GM12878 (cell line): ENCODE measurements around the gene CTNNAL1. TPM values are rescaled to one million over a fixed set of nuclear protein-coding genes. Genes with fewer than 3 reads are reported as not detected.

Source experiments
- ATAC-seq: fragments of 200-7000 bp; cut with Tn5 transposase; 3 replicates; pipeline ENCODE4 v1.9.1; 2020; ENCODE audit warnings: mild to moderate bottlenecking, moderate library complexity
- BruUV-seq: library from RNA; stranded (reverse); fragments of 400-500 nt; replicated peaks from 2 replicates; lab custom pipeline; 2021; lab: Mats Ljungman, UMichigan
- CTCF ChIA-PET: fragments of 300-600 bp; sonication (Branson Sonifier 250); formaldehyde crosslinking; extraction: SDS; loops from one replicate; lab custom pipeline; 2021; ENCODE audit warnings: inconsistent platforms; lab: Yijun Ruan, JAX
- POLR2A ChIA-PET: fragments of 350-600 bp; formaldehyde crosslinking; extraction: SDS; loops from one replicate; lab custom pipeline; 2021; ENCODE audit warnings: inconsistent platforms; lab: Charles Lee
- RAD21 ChIA-PET: fragments of 300-600 bp; sonication (Branson Sonifier 250); formaldehyde crosslinking; loops from one replicate; lab custom pipeline; 2023; ENCODE audit warnings: antibody characterized with exemption; ENCODE audit not compliant: unreplicated experiment; lab: Charles Lee
- SMC1A ChIA-PET: fragments of 300-600 bp; sonication (Branson Sonifier 250); formaldehyde crosslinking; loops from one replicate; lab custom pipeline; 2023; ENCODE audit not compliant: unreplicated experiment, uncharacterized antibody; lab: Charles Lee
- DNase-seq: peaks from one replicate; pipeline ENCODE4 v3.0.0-alpha.2; 2011; ENCODE audit warnings: low read depth, low spot score
- FAIRE-seq: peaks from 3 replicates; lab custom pipeline; 2011; peaks lifted over from hg19 to GRCh38; lab: Jason Lieb, UNC
- H2AFZ ChIP-seq: 2 replicates; pipeline ENCODE4 v1.6.0; 2011; ENCODE audit warnings: low read depth, low read length, control low read depth; ENCODE audit not compliant: control insufficient read depth
- H3K27ac ChIP-seq: 2 replicates; pipeline ENCODE4 v1.5.1; 2011; ENCODE audit warnings: control low read depth; ENCODE audit not compliant: control insufficient read depth, insufficient read depth
- H3K27me3 ChIP-seq, 2 experiments: replicated peaks in 1 of 2; 2 replicates each; pipeline versions ENCODE4 v1.6.0 to v1.6.1; 2011; ENCODE audit warnings: low read length in 1 of 2; ENCODE audit not compliant: control insufficient read depth in 2 of 2, insufficient read depth in 2 of 2
- H3K36me3 ChIP-seq, 2 experiments: 2 replicates each; pipeline ENCODE4 v1.5.1; 2011; ENCODE audit warnings: low read length in 1 of 2; ENCODE audit not compliant: control insufficient read depth in 2 of 2, insufficient read depth in 2 of 2
- H3K4me1 ChIP-seq: 2 replicates; pipeline ENCODE4 v1.6.1; 2011; ENCODE audit warnings: mild to moderate bottlenecking, low read length, moderate library complexity, mixed read lengths; ENCODE audit not compliant: control insufficient read depth, insufficient read depth
- H3K4me2 ChIP-seq: 2 replicates; pipeline ENCODE4 v1.6.0; 2011; ENCODE audit warnings: control low read depth; ENCODE audit not compliant: control insufficient read depth, insufficient read depth
- H3K4me3 ChIP-seq: fragments of 200-600 bp; sonication (generic); 2 replicates; pipeline ENCODE4 v1.5.1; 2016
- H3K79me2 ChIP-seq: 2 replicates; pipeline ENCODE4 v1.6.0; 2011; ENCODE audit warnings: low read length; ENCODE audit not compliant: control insufficient read depth, insufficient read depth
- H3K9ac ChIP-seq: 2 replicates; pipeline ENCODE4 v1.8.0; 2011; ENCODE audit warnings: low read length, control low read depth, mixed read lengths; ENCODE audit not compliant: control insufficient read depth, insufficient read depth
- H3K9me3 ChIP-seq: replicated peaks from 3 replicates; pipeline ENCODE4 v1.5.1; 2011; ENCODE audit warnings: mild to moderate bottlenecking, low read length; ENCODE audit not compliant: control insufficient read depth, insufficient read depth
- H4K20me1 ChIP-seq: 2 replicates; pipeline ENCODE4 v1.6.0; 2011; ENCODE audit not compliant: control insufficient read depth, insufficient read depth
- BCL11A ChIP-seq: IDR thresholded peaks from 2 replicates; pipeline ENCODE4 v1.6.1; 2011; ENCODE audit warnings: low read depth, low read length
- CEBPB ChIP-seq, 2 experiments: fragments of 150-350 bp in 1 of 2; IDR thresholded peaks; 2 replicates each; pipeline ENCODE4 v1.6.1; 2012 to 2014; ENCODE audit warnings: low read depth in 2 of 2, low read length in 2 of 2, borderline replicate concordance in 1 of 2, inconsistent platforms in 1 of 2
- CREB1 ChIP-seq: IDR thresholded peaks from 2 replicates; pipeline ENCODE4 v1.6.1; 2012; ENCODE audit warnings: low read depth, mild to moderate bottlenecking, inconsistent platforms
- EED ChIP-seq: sonication (generic); IDR thresholded peaks from 2 replicates; pipeline ENCODE4 v1.6.1; 2016; ENCODE audit warnings: antibody characterized with exemption, low read depth
- HCFC1 ChIP-seq: fragments of 150-350 bp; IDR thresholded peaks from 2 replicates; pipeline ENCODE4 v1.6.1; 2014; ENCODE audit warnings: low read length
- JUNB ChIP-seq: IDR thresholded peaks from 2 replicates; pipeline ENCODE4 v1.6.1; 2016; ENCODE audit warnings: antibody characterized with exemption, mild to moderate bottlenecking
- NR2F1 ChIP-seq: fragments of 450-650 bp; conservative IDR thresholded peaks from 2 replicates; pipeline ENCODE4 v1.6.1; 2017; ENCODE audit warnings: mild to moderate bottlenecking
- PAX5 ChIP-seq: IDR thresholded peaks from 2 replicates; pipeline ENCODE4 v1.6.1; 2011; ENCODE audit warnings: low read depth, low read length, borderline replicate concordance
- SMAD1 ChIP-seq: fragments of 450-650 bp; IDR thresholded peaks from 2 replicates; pipeline ENCODE4 v1.6.1; 2018; ENCODE audit warnings: mild to moderate bottlenecking, low read depth; ENCODE audit not compliant: partially characterized antibody
- SMAD5 ChIP-seq: IDR thresholded peaks from 2 replicates; pipeline ENCODE4 v1.6.1; 2016; ENCODE audit warnings: antibody characterized with exemption, low read depth
- ZSCAN29 ChIP-seq: fragments of 450-650 bp; IDR thresholded peaks from 2 replicates; pipeline ENCODE4 v1.6.1; 2017; ENCODE audit warnings: mild to moderate bottlenecking, moderate library complexity
- WGBS: methylation state at CpG from one replicate; pipeline ENCODE4 v1.1.6; 2016; ENCODE audit warnings: low lambda C conversion rate; ENCODE audit not compliant: insufficient replicate concordance, insufficient coverage; ENCODE audit errors: missing lambda C conversion rate; 5-methylcytosine and 5-hydroxymethylcytosine counted together
- in situ Hi-C: fragments of 300-500 bp; cut with MboI; formaldehyde crosslinking; loops from 9 replicates; pipeline ENCODE4 v1.14.3; 2018; ENCODE audit warnings: mixed read lengths
- intact Hi-C: fragments of 100-400 bp; cut with micrococcal nuclease; formaldehyde crosslinking; loops from one replicate; pipeline ENCODE4 v1.14.2; 2022; ENCODE audit not compliant: unreplicated experiment
- polyA plus RNA-seq, 11 experiments: library from polyadenylated mRNA; depleted of rRNA in 4 of 11; unstranded in 6 of 11; stranded (reverse) in 5 of 11; fragments of >200 nt; fragmentation: Nextera tagmentation in 4 of 11; fragmentation: Illumina TruSeq in 1 of 11; extraction: Ambion mirVana in 4 of 11; extraction: Trizol in 1 of 11; gene quantifications; 1 replicate in 1 of 11; 2 replicates in 10 of 11; pipeline versions ENCODE4 v1.2.1 to v1.2.3, GENCODE V29; 2011 to 2016; ENCODE audit warnings: inconsistent platforms in 2 of 11, missing spikeins in 2 of 11, low read depth in 1 of 11
- total RNA-seq, 4 experiments: library from RNA; depleted of rRNA in 3 of 4; stranded (reverse); fragments of >200 nt in 3 of 4; fragmentation: Illumina TruSeq in 1 of 4; extraction: Trizol in 1 of 4; gene quantifications; 2 replicates each; pipeline versions ENCODE4 v1.2.1 to v1.2.3, GENCODE V29; 2013 to 2021
- TF ChIP-seq, protein P1 (sequence below): IDR thresholded peaks from 2 replicates; pipeline ENCODE4 v1.6.1; 2012; ENCODE audit warnings: low read length, inconsistent platforms
- TF ChIP-seq, protein P2 (sequence below): fragments of 450-650 bp; IDR thresholded peaks from 2 replicates; pipeline ENCODE4 v1.6.1; 2017; ENCODE audit warnings: antibody characterized with exemption, mild to moderate bottlenecking, moderate library complexity
- TF ChIP-seq, protein P3 (sequence below): IDR thresholded peaks from 2 replicates; pipeline ENCODE4 v1.6.1; 2011; ENCODE audit warnings: low read depth, low read length, improper control_type of control experiment, borderline replicate concordance
- TF ChIP-seq, protein P4 (sequence below): IDR thresholded peaks from 2 replicates; pipeline ENCODE4 v1.6.1; 2012; ENCODE audit warnings: low read depth, low read length, improper control_type of control experiment

Gene CTNNAL1
- total and polyA plus RNA-seq, 10 of the 15 experiments (the other 5 are each of a cell fraction or from before 2014, with no cell fraction given) = 16.3 to 82.5 (median 45.2) TPM

DNA sequence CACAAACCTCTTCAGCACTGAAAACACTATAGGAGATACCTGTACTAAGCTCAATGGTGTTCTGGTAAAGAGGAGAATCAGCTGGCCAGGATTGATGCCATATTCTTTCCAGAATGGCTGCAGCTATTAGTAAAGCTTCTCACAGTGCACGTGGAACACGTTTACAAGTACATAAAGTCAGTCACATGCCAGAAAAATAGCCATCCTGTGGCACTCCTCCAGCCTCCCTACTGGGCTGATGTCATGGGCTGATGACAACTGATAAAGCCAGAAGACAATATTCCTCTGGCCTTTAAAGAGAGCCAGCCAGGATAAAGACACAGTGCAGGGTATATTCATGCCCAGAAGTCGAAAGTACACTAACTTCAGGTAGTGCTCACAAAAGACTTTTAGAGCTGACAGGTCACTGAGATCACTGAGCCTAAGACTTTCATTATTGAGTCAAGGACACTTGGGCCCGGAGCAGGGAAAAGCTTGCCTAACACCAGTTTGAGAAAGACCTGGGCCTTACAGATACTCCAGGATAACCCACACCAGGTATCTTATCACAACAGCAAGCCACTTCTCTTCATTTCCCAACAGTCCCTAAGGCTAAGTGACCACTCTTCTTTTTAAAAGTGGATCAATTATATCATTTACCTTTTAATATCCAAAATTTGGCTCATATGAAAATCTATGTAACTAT, 49.7 kb downstream of the CTNNAL1 start (continued):
- TF ChIP-seq, protein P1, sequence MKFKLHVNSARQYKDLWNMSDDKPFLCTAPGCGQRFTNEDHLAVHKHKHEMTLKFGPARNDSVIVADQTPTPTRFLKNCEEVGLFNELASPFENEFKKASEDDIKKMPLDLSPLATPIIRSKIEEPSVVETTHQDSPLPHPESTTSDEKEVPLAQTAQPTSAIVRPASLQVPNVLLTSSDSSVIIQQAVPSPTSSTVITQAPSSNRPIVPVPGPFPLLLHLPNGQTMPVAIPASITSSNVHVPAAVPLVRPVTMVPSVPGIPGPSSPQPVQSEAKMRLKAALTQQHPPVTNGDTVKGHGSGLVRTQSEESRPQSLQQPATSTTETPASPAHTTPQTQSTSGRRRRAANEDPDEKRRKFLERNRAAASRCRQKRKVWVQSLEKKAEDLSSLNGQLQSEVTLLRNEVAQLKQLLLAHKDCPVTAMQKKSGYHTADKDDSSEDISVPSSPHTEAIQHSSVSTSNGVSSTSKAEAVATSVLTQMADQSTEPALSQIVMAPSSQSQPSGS = no peak
- no peak for TF ChIP-seq SMAD5
- TF ChIP-seq, all 136 proteins: peak for 0

DNA sequence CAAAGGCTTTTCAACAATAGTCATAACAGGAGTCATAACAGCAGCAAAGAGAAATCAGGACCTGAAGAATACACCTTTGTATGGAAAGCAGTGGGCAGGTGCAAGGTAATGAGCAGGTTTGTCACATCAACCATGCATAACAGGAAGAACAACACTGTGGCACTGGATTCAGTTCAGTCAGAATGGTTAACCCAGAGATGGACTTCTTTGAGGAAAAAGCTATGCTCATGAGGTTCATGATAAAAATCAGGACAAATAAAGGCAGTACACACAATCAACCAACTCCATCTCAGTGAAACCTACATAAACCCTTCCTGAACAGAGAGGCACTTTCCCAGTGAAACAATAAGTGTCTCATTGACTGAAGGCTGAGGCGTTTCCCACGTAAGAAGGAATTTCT, 52.1 kb downstream of the CTNNAL1 start:
- H3K9ac ChIP-seq = no peak overlapping the region
- ChIA-PET POLR2A (no interaction called here), SMC1A (no interaction called here), CTCF (interaction anchor here (1.0 kb wide), 1 partner anchor 19 kb away, joined by 3 read pairs; no protein-coding TSS in a partner anchor), RAD21 (no interaction called here)
- no peaks in the 10 kb centered on the region for H3K27me3 ChIP-seq
- no peak for FAIRE-seq
- no peak overlapping the region for H3K4me2 ChIP-seq
- no peaks in the 10 kb centered on the region for H4K20me1 ChIP-seq
- in situ Hi-C loops = no loop called here
- H3K27ac ChIP-seq = no peak overlapping the region
- TF ChIP-seq SMAD1 (no peak), PAX5 (no peak), SMAD5 (no peak), BCL11A (no peak), CREB1 (no peak), JUNB (no peak), CEBPB (IDR thresholded peaks at IDR 0.05; ENCODE audit: borderline replicate concordance in 1 of 2, low read depth in 2 of 2, low read length in 2 of 2) (no peak), ZSCAN29 (no peak), EED (no peak), HCFC1 (no peak), NR2F1 (no peak)
- TF ChIP-seq, protein P2, sequence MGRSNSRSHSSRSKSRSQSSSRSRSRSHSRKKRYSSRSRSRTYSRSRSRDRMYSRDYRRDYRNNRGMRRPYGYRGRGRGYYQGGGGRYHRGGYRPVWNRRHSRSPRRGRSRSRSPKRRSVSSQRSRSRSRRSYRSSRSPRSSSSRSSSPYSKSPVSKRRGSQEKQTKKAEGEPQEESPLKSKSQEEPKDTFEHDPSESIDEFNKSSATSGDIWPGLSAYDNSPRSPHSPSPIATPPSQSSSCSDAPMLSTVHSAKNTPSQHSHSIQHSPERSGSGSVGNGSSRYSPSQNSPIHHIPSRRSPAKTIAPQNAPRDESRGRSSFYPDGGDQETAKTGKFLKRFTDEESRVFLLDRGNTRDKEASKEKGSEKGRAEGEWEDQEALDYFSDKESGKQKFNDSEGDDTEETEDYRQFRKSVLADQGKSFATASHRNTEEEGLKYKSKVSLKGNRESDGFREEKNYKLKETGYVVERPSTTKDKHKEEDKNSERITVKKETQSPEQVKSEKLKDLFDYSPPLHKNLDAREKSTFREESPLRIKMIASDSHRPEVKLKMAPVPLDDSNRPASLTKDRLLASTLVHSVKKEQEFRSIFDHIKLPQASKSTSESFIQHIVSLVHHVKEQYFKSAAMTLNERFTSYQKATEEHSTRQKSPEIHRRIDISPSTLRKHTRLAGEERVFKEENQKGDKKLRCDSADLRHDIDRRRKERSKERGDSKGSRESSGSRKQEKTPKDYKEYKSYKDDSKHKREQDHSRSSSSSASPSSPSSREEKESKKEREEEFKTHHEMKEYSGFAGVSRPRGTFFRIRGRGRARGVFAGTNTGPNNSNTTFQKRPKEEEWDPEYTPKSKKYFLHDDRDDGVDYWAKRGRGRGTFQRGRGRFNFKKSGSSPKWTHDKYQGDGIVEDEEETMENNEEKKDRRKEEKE = no peak
- TF ChIP-seq, protein P3, sequence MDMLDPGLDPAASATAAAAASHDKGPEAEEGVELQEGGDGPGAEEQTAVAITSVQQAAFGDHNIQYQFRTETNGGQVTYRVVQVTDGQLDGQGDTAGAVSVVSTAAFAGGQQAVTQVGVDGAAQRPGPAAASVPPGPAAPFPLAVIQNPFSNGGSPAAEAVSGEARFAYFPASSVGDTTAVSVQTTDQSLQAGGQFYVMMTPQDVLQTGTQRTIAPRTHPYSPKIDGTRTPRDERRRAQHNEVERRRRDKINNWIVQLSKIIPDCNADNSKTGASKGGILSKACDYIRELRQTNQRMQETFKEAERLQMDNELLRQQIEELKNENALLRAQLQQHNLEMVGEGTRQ = no peak
- TF ChIP-seq, protein P4, sequence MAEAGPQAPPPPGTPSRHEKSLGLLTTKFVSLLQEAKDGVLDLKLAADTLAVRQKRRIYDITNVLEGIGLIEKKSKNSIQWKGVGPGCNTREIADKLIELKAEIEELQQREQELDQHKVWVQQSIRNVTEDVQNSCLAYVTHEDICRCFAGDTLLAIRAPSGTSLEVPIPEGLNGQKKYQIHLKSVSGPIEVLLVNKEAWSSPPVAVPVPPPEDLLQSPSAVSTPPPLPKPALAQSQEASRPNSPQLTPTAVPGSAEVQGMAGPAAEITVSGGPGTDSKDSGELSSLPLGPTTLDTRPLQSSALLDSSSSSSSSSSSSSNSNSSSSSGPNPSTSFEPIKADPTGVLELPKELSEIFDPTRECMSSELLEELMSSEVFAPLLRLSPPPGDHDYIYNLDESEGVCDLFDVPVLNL = no peak
- no peaks in the 10 kb centered on the region for H3K4me1 ChIP-seq
- no peak overlapping the region for H3K4me3 ChIP-seq
- H3K36me3 ChIP-seq = no peaks in the 10 kb centered on the region
- BruUV-seq = no TSS peak
- WGBS = 96% methylated on average over 2 of the region's 2 CpGs
- H2AFZ ChIP-seq = no peak overlapping the region
- ATAC-seq = no peak
- no peaks in the 10 kb centered on the region for H3K79me2 ChIP-seq
- no peak for DNase-seq
- H3K9me3 ChIP-seq = no peaks in the 10 kb centered on the region
- intact Hi-C loops = no loop called here
